ENCODE measurements around the gene KCTD14.

The KCTD14 gene

GRCh38 chr11:78037056-78037455, 14.0 kb upstream of the KCTD14 start:
- H3K4me2 ChIP-seq (ENCODE audit: low read depth, low read length): no peak overlapping the region
- DNase-seq: no peak

GRCh38 chr11:78036313-78036712, 13.2 kb upstream of the KCTD14 start:
- peaks cover 3% of the 10 kb centered on the region; the same call in 1 of the 2 replicates for H3K4me1 ChIP-seq (ENCODE audit: low read length)
- H3K79me2 ChIP-seq (ENCODE audit: low read length): no peaks in the 10 kb centered on the region
- no peak for DNase-seq
- H3F3A ChIP-seq (ENCODE audit: insufficient read depth, low read length): no peaks in the 10 kb centered on the region
- H2AFZ ChIP-seq (ENCODE audit: low read length): no peak overlapping the region
- no peak for TF ChIP-seq CTCF (IDR thresholded peaks at IDR 0.05; ENCODE audit: low read length)
- TF ChIP-seq EZH2phosphoT487 (IDR thresholded peaks at IDR 0.05; ENCODE audit: low read length): no peak
- TF ChIP-seq EZH2 (optimal IDR thresholded peaks at IDR 0.05; ENCODE audit: low read depth, low read length): no peak
- H3K27me3 ChIP-seq (replicated peaks; ENCODE audit: insufficient read depth, low read length): no peaks in the 10 kb centered on the region
- H3K4me3 ChIP-seq (ENCODE audit: low read length): no peak overlapping the region
- H4K20me1 ChIP-seq (ENCODE audit: insufficient read depth, low read length): no peaks in the 10 kb centered on the region
- no peaks in the 10 kb centered on the region for H3K36me3 ChIP-seq (replicated peaks; ENCODE audit: insufficient read depth, low read length)
- no peaks in the 10 kb centered on the region for H3K9me3 ChIP-seq (replicated peaks; ENCODE audit: insufficient read depth, low read length)
- H3K9ac ChIP-seq (ENCODE audit: low read length): no peak overlapping the region
- H3K9me2 ChIP-seq (replicated peaks; ENCODE audit: insufficient read depth, low read length): no peaks in the 10 kb centered on the region
- H3K27ac ChIP-seq (ENCODE audit: low read length): no peak overlapping the region
- H3K4me2 ChIP-seq (ENCODE audit: low read depth, low read length): no peak overlapping the region

More at GRCh38 chr11:78037056-78037455, 14.0 kb upstream of the KCTD14 start:
- H3K4me1 ChIP-seq (ENCODE audit: low read length): peaks cover 3% of the 10 kb centered on the region; the same call in 1 of the 2 replicates
- no peaks in the 10 kb centered on the region for H3K9me3 ChIP-seq (replicated peaks; ENCODE audit: insufficient read depth, low read length)
- H4K20me1 ChIP-seq (ENCODE audit: insufficient read depth, low read length): no peaks in the 10 kb centered on the region
- no peak overlapping the region for H3K4me3 ChIP-seq (ENCODE audit: low read length)
- no peaks in the 10 kb centered on the region for H3K36me3 ChIP-seq (replicated peaks; ENCODE audit: insufficient read depth, low read length)
- H3K79me2 ChIP-seq (ENCODE audit: low read length): no peaks in the 10 kb centered on the region
- H3K9ac ChIP-seq (ENCODE audit: low read length): no peak overlapping the region
- no peaks in the 10 kb centered on the region for H3K9me2 ChIP-seq (replicated peaks; ENCODE audit: insufficient read depth, low read length)
- H3F3A ChIP-seq (ENCODE audit: insufficient read depth, low read length): no peaks in the 10 kb centered on the region
- no peak overlapping the region for H2AFZ ChIP-seq (ENCODE audit: low read length)
- no peaks in the 10 kb centered on the region for H3K27me3 ChIP-seq (replicated peaks; ENCODE audit: insufficient read depth, low read length)
- H3K27ac ChIP-seq (ENCODE audit: low read length): no peak overlapping the region
- no peak for TF ChIP-seq EZH2 (optimal IDR thresholded peaks at IDR 0.05; ENCODE audit: low read depth, low read length)
- no peak for TF ChIP-seq CTCF (IDR thresholded peaks at IDR 0.05; ENCODE audit: low read length)
- no peak for TF ChIP-seq EZH2phosphoT487 (IDR thresholded peaks at IDR 0.05; ENCODE audit: low read length)

GRCh38 chr11:78034623-78035022, 11.5 kb upstream of the KCTD14 start:
- no peaks in the 10 kb centered on the region for H3K79me2 ChIP-seq (ENCODE audit: low read length)
- TF ChIP-seq EZH2 (optimal IDR thresholded peaks at IDR 0.05; ENCODE audit: low read depth, low read length) (no peak), EZH2phosphoT487 (IDR thresholded peaks at IDR 0.05; ENCODE audit: low read length) (no peak), CTCF (IDR thresholded peaks at IDR 0.05; ENCODE audit: low read length) (no peak)
- H3K27me3 ChIP-seq (replicated peaks; ENCODE audit: insufficient read depth, low read length): no peaks in the 10 kb centered on the region
- no peaks in the 10 kb centered on the region for H3K4me1 ChIP-seq (ENCODE audit: low read length)
- no peak overlapping the region for H3K4me2 ChIP-seq (ENCODE audit: low read depth, low read length)
- no peaks in the 10 kb centered on the region for H4K20me1 ChIP-seq (ENCODE audit: insufficient read depth, low read length)
- H3K9me3 ChIP-seq (replicated peaks; ENCODE audit: insufficient read depth, low read length): no peaks in the 10 kb centered on the region
- no peak overlapping the region for H3K9ac ChIP-seq (ENCODE audit: low read length)
- no peaks in the 10 kb centered on the region for H3F3A ChIP-seq (ENCODE audit: insufficient read depth, low read length)
- H3K9me2 ChIP-seq (replicated peaks; ENCODE audit: insufficient read depth, low read length): no peaks in the 10 kb centered on the region
- H3K36me3 ChIP-seq (replicated peaks; ENCODE audit: insufficient read depth, low read length): no peaks in the 10 kb centered on the region
- no peak overlapping the region for H2AFZ ChIP-seq (ENCODE audit: low read length)
- H3K4me3 ChIP-seq (ENCODE audit: low read length): no peak overlapping the region
- no peak for DNase-seq
- H3K27ac ChIP-seq (ENCODE audit: low read length): no peak overlapping the region

Measured in MM.1S (cell line).